Loucy (cell line): ENCODE results near the gene AKAP6.

Source experiments
- CTCF ChIP-seq: fragments of 200-600 bp; sonication (generic); conservative IDR thresholded peaks from 2 replicates; pipeline ENCODE4 v1.5.1; 2014; ENCODE audit warnings: mild to moderate bottlenecking, antibody characterized with exemption, low read length
- EZH2phosphoT487 ChIP-seq: fragments of 200-600 bp; IDR thresholded peaks from 2 replicates; pipeline ENCODE4 v1.6.1; 2018; ENCODE audit warnings: antibody characterized with exemption, mild to moderate bottlenecking, moderate library complexity, borderline replicate concordance

GRCh38 chr14:32784405-32784804 is 455.3 kb downstream of the AKAP6 start:
- TF ChIP-seq EZH2phosphoT487 (no peak), CTCF (no peak)
